HG03575 (cell line): ENCODE results near the gene MRPL43.

ENCODE experiments used
- ATAC-seq: cut with Tn5 transposase; IDR thresholded peaks from one replicate; pipeline ENCODE4 v1.9.1; 2021; ENCODE audit not compliant: unreplicated experiment, insufficient number of reproducible peaks, low FRiP score; ENCODE audit errors: extremely low read depth

The MRPL43 gene

DNA sequence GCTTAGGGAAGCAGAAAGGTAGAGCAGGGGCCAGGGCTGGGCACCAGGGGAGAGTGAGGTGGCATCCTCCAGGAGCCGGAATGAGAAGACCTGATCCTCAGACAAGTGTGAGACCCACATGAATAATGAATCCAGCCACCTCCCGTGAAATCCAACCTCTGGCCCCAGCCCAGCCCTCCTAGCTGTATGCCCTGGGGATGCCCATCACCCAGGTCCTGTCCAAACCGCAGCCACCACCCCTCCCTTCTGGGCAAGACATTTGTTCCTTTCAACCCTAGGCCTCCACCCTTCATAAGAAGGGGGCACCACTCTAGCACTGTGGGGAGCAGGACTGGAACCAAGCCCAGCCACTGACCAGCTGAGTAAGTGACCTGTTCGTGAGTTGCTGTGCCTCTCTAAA lies 33.9 kb upstream of the MRPL43 start:
- no peak for ATAC-seq

DNA sequence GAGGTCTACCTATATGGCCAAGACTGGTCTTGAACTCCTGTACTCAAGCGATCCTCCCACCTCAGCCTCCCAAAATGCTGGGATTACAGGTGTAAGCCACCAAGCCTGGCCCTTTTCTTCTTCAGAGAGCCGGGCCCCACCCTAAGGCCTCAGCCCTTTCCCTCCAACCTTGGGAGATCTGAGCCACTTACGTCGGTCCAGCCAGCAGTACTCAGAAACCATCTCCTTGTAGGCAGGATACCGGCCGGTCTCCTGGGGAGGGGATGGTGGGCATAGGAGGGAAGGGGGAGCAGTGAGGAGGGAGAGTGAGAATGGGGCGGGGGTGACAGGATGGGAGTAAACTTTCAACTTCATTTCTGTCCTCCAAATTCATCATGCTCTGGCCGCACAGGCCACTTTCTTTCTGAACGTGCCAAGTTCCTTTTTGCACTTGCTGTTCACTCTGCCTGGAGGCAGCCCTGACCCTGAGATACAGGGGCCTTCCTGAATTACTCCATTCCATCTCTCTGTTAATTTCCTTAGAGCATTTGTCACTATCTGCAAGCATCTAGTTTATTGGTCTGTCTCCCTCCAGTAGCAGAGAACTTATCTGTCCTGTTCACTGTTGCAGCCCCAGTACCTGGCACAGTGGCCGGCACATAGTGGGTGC lies 33.3 kb upstream of the MRPL43 start:
- no peak for ATAC-seq

DNA sequence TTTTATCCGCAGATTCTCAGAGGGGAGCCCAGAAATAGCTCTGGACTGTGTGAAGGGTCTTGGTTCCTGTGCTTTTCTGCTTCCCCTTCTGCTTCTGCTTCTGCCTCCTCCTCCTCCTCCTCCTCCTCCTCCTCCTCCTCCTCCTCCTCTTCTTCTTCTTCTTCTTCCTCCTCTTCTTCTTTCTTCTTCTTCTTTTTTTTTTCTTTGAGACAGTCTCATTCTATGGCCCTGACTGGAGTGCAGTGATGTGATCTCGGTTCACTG lies 32.1 kb upstream of the MRPL43 start:
- ATAC-seq = no peak

DNA sequence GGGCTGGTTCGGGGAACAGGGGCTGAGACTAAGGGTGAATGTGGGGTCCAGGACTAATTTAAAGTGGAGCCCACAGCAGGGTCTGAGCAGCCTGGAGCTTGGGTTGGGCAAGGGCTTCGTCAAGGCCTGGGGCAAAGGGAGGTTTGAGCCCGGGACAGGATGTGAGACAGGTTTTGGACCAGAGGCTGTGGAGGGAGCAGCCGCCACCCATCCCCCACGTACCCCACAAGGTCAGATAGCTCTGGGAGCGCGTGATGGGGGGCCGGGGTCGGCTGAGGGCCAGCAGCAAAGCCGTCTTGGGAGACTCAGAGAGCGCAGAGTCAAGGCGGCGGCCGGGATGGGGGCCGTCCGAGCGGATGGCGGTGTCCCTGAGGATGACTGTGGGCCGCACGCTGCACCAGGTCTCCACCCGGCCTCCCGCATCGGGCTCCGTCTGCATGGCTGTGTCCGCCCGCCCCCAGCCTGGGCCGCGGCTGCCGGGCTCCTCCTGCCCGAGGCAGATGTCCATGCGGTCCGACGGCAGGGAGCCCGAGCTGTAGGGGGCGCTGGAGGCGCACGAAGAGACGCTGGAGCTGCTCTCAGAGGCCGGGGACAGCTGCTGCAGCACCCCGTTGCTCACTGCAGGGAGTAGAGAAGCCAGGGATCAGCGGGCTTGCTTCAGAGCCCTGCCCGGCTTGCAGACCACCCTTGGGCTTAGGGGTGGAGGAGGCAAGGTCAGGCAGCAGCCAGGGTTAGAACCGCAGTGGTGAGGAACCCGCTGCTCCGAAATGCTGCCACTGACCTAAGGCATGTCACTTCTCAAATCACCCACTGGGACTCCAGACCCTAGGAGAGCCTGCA lies 31.5 kb upstream of the MRPL43 start:
- ATAC-seq = no peak

DNA sequence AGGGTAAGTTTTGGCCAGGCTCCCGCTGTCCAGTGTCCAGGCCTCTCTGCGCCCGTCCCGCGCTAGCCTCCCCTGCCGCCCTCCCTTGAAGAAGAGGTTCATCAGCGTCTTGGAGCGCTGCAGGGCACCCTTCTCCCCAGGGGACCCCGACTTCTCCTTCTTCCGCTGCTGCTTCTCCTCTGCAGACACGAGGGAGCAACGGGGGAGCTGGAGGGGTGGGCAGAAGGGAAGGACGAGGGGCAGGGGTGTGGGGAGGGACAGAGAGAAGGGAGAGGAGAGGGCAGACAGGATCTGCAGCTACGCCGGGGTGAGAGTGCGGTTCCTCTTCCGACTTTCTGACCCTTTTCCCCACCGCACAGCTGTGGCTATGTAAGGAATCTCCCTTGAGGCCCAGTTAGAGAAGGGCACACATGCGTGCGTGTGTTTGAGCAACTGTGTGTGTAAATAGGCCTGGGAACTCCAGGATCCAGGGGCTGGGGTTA lies 30.9 kb upstream of the MRPL43 start:
- ATAC-seq = no peak

DNA sequence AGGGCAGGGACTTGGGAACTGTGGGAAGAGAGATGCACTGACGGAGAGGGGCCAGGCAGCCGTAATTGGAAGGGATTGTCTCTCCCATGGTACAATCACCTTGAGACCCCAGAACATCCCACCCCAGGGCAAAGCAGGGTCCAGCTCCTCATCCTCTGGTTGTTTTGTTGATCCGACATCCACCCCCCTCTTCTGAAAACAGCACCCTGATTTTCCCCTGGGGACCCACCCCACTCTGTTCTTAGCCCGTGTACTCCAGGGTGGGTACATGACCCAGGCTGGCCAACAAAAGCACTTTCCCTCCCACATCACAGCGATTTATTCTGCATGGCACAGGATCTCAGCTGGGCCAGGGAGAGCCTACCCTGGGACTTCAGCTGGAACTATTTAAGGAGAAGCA lies 29.5 kb upstream of the MRPL43 start:
- no peak for ATAC-seq

DNA sequence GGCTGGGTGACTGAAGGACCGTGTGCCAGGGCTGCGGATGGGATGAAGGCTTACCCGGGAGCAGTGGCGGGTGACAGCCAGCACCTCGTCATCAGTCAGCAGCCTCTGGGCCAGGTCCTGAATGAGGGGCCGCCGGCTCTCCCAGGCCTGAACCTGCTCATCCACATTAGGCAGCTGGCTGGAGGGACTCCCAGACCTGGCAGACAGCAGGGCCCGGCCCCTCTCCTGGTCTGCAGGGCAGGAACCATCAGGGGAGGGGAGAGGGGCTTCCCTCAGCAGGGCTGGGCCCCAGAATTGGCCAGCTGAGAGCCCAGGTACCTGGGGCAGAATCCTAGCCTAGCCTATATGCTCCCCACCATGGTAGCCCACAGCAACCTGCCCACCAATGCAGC lies 28.3 kb upstream of the MRPL43 start:
- no peak for ATAC-seq

DNA sequence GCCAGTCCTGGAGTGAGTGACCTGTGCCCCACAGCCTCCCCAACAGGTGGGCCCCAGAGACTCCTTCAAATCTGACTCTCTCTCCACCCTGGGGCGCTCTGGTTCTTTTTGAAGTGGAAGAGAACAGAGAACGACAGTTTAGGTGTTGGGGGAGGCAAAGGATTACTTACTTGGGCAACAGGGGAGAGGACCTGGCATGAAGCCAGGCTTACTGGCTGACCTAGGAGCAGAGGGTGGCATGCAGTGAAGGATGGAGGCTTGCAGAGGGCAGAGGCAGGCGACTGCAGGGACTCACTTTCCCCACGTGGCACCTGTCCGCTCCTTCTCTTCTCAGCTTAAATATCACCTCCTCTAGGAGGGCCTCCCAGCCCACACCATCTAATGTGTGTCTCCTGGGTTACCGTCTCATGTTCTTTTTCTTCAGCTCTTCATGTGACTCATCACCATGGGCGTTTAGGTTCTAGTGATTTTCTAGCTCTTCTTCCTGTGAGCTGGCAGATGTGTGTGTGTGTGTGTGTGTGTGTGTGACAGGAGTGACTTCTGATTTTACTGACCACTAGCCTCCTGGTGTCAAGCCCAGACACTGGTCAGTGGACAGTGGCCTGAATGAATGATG lies 27.8 kb upstream of the MRPL43 start:
- ATAC-seq = no peak

DNA sequence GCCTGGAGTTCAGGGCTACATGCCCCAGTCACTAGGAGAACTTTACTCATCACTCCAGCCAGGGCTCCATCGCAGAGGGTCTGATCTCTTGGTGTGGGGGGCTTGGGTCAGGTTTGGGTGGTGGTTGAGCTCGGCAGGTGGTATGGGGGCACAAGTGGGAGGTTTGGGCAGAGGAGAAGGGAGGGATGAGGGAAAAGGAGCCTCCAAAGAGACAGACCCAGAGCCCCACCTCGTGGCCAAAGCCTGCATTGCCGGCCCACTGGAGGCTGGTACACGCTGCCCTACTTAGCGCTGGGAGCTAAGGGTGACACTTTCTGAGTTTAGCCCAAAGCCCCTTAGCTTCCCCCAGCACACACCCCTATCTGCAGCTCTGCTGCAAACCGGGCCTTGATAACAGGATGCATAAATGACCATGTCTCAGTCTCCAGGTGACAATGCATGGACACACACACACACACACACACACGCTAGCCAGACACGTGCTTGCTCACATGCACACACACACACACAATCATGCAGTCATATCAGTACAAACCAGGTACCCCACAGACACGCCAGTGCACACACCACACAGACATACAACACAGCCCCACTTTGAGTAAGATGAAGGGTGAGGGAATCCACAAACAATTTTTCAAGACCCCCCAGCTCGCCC lies 27.1 kb upstream of the MRPL43 start:
- no peak for ATAC-seq

DNA sequence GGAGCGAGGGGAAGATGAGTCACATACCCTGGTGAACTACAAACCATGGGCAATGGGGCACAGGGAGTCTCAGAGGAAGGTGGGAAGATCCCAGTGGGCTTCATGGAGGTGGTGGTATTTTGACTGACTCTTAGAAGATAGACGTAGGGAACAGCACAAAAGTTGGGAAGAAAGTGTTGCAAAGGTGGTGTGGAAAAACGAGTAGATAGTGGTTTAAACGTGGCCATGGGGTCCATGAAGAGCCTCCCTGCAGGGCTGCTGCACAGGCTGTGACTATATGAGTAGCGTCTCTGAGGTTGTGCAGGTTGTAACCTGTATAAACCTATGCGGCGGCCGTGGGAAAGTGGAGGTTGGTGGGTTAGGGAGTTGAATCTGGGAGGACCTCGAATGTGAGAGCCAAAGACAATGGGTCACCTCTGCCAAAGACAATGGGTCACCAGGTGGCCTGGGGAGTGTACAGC lies 26.1 kb upstream of the MRPL43 start:
- ATAC-seq = no peak

DNA sequence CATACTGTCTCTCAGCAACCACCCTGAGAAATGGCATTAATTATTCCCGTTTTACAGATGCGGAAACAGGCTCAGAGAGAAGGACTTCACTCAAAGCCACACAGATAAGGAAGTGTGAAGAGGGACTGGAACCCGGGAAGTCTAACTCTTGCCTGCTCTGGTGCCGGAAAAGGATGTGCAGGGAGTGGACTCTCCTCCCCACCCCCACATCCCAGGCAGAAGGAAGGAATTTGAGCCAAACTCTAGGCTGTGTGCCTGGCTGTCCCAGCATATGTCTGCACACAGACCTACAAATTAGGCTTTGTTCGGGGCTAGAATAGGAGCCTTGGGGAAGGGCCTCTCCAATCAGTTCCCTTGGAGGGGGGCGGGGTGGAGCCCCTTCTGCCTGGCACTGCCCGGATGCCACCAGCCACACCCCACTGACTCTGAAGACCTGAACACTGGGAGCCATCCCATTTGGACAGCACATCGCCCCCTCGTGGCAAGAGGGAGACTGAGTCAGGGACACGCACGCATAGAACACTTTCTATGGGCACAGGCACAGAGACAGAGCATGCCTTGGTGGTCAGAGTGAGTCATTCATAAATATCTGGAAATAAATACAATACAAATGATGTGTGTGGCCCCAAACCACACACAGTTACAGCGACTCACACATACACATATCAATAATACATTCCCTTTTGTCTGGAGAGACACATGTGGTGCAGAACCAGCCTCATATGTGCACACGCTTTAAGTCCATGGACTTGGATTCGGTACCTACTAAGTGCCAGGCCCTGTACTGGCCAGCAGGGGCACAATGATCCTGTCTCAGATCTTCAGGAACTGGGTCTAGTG lies 25.4 kb upstream of the MRPL43 start:
- peak; percentile 65 for ATAC-seq

DNA sequence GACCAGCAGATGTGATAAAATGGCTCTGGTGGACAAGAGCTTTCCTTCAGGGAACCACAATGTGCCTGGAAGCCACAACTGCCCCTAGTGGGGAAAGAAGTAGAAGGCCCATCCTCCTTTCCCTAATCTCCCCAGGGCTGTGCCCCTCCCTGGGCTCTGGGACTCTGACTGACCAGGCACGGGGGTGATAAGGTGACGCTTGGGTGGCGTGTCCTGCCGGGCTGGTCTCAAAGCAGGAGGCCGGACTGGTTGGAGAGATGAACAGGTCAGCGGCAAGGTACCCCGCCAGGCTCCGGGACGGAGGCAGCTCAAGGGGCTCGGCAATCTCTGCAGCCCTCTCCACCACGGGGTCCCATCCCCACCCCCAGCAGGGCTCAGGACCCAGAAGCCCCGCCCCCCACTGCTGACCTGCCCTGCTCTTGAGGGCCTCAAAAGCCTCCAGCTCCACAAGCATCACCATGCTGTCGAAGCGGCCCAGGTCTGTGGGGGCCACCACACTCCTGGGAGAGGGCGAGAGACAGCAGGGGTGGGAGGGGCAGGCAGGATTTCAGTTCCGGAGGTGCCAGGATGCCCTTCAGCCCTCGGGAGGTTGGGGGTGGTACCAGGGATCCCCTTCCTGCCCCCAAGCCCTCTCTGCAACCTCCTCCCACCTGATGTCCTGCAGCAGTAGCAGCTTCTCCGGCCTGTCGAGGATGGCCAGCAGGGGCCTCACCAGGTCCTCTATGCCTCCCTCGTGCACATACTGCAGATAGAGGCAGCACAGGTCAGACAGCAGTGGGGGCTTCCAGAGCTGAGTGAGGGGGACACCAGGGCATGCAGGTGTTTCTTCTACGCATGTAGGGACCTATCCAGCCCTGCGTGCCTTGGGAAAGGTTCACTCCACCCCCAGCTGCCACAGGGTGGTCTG lies 24.5 kb upstream of the MRPL43 start:
- ATAC-seq = no peak

DNA sequence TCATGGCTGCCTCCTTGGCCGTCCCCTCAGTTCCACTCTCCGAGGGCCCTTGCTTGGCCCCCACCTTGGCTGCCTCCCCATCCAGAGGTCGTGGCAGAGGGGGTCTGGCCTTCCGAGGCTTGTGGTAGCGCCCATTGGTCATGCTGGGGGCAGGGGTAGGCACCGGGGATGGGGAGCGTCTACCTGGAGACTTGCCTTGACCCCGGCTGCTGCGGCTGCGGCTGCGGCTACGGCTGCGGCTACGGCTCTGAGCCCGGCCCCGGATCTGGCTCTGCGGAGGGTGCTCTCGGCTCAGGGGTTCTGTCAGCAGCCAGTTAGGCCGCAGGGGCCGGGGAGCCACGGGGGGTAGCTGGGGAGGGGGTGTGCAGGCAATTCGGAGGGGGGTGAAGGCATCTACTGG lies 23.0 kb upstream of the MRPL43 start:
- no peak for ATAC-seq

DNA sequence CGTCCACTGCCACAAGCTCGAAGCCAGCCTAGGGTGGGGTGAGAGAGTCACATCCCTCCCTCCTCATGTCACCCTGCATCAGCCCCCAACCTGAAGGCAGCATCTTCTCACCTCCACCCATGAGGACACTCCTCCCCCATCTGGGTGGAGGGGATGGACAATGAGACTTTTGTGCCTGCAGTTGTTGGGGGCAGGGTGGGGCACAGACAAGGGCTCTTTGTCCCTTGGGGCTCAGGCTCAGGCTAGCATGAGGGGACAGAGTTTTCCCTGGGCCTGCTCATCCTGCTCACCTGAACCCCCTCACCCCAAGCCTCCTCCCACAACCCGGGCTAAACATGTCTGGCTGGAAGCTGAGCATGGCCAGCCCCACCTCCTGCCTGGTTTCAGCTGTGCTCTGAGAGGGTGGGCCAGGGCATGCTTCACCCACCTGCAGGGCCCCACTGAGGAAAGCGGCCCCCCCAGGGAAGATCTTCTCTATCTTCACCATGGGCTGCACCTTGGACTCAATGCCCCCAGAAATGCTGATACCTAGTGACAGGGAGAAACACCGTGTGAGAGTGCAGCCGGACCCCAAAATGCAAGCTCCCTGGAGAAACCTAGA lies 21.6 kb upstream of the MRPL43 start:
- no peak for ATAC-seq

DNA sequence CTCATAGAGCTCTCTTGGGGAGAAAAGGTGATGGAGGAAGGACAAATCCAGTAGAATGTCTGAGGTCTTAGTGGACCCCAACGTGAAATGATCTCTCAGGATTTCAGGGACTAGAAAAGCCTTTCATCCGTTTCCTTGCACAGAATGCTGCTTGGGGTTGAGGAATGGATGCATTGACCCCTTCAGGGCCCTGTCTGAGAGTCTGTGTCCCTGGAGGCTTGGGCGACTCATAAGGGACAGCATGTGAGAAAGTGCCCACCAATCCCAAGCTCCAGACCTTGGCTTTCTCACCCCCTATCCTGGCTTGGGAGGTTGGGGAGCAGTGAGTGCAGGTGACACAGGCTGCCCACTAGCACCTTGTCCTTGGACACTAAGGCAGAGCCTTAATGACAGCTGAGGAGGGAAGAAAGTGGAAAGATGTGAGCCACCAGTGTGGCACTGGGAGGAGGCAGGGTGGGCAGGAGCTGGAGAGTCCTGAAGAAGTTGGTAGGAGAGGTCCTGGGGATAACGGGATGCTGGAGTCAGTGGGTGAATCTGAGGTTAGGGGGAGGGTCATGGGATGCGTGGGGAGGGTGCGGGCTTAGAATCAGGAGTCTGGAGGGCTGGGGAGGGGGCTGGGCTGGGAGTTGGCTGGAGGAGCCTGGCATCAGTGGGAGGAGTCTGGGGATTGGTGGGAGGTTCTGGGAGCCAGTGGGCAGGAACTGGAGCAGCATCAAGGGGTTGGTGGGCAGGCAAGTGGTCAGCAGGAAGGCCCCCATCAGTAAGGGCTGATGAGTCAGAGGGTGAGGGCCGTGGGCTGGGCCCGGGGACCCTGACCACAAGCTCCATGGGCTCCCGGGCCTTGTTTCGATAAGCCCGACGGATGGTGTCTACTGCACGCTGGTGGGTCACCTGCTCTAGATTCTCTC lies 20.9 kb upstream of the MRPL43 start:
- no peak for ATAC-seq

DNA sequence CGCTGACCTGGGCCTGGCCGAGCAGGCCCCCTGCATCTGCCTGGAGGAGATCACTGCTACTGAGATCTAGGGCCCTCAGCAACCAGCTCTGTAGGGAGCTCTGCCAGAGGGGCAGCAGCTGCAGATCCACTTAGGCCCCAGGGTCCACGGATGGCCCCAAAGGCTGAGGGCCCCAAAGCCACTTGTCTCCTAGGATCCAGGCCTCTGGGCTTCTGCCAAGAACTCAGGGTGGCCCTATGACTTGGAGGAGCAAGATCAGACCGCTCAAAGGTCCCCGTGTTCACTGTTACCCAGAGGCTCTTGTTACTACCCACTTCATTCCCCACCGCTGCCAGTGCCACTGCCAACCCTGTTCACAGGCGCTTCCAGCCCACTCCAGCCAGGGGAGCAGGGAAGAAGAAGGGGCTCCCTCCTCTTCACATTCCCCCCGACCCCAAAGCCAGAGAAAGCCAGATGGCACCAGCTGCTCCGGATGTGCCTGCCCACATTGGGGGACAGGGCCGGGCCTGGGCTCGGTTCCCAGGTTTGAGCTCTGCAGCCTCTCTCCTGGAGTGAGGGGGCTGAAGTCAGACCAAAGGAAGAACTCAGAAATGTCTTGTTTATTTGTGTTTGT lies 19.9 kb upstream of the MRPL43 start:
- ATAC-seq = no peak
